HG03175 (cell line): ENCODE data around the gene GNPTAB.

Experiments used
- ATAC-seq: cut with Tn5 transposase; IDR thresholded peaks from one replicate; pipeline ENCODE4 v1.9.1; 2021; ENCODE audit warnings: mild to moderate bottlenecking, moderate library complexity; ENCODE audit not compliant: unreplicated experiment

Gene GNPTAB

GRCh38 chr12:101697930-101698799 lies 132.6 kb downstream of the GNPTAB start:
- peak; percentile 37 for ATAC-seq

- peak; percentile 70 for ATAC-seq
Observed at GRCh38 chr12:101697197-101697929, 133.4 kb downstream of the GNPTAB start, which contains the start of gene CHPT1. TSS of gene CHPT1 (plus strand) at chr12:101697640. CDS start at chr12:101697862, 222 bp downstream.

- no peak for ATAC-seq
Observed at GRCh38 chr12:101696251-101697196, 134.2 kb downstream of the GNPTAB start.

- ATAC-seq = no peak
Observed at GRCh38 chr12:101695706-101696105, 135.1 kb downstream of the GNPTAB start.
